ENCODE data around the gene DRC1.

Gene DRC1

GRCh38 chr2:26504002-26504401 lies 102.3 kb downstream of the DRC1 start:
- Histone ChIP-seq H3K18ac (ENCODE audit: low read length) (no peak overlapping the region), H2BK5ac (ENCODE audit: low read length) (no peak overlapping the region), H3K79me2 (ENCODE audit: control insufficient read depth, insufficient read depth, low read length) (no peaks in the 10 kb centered on the region), H3K9ac (ENCODE audit: low read length) (peak overlapping the region; percentile 53), H3K79me1 (ENCODE audit: low read length) (no peaks in the 10 kb centered on the region), H3K4me1 (ENCODE audit: control insufficient read depth, low read depth, low read length) (no peaks in the 10 kb centered on the region), H2BK120ac (ENCODE audit: low read depth, low read length) (no peak overlapping the region), H4K8ac (ENCODE audit: low read depth, low read length) (no peak overlapping the region), H4K5ac (ENCODE audit: low read length) (no peak overlapping the region), H3K27me3 (ENCODE audit: insufficient read depth, low read length, poor library complexity) (no peaks in the 10 kb centered on the region), H3K4me3 (ENCODE audit: low read length) (no peak overlapping the region), H3K4me2 (ENCODE audit: low read length) (peak overlapping the region; percentile 35), H3K4ac (ENCODE audit: low read depth, low read length) (no peak overlapping the region), H3K23ac (ENCODE audit: low read length) (no peak overlapping the region), H3K56ac (ENCODE audit: low read length) (peak overlapping the region; percentile 75), H2AK5ac (ENCODE audit: low read length) (no peak overlapping the region), H3K36me3 (ENCODE audit: control insufficient read depth, insufficient read depth, low read length) (no peaks in the 10 kb centered on the region), H2BK15ac (replicated peaks; ENCODE audit: low read depth) (no peak overlapping the region), H3K27ac (ENCODE audit: low read depth, low read length) (no peak overlapping the region)
- DNase-seq: no peak
- WGBS (ENCODE audit: extremely low coverage, insufficient coverage, low lambda C conversion rate): no CpG with 5 or more reads among the region's 13 CpGs

- Histone ChIP-seq H3K27ac (ENCODE audit: low read depth, low read length) (no peak overlapping the region), H3K9ac (ENCODE audit: low read length) (no peak overlapping the region), H3K23ac (ENCODE audit: low read length) (no peak overlapping the region), H2AK5ac (ENCODE audit: low read length) (no peak overlapping the region), H3K4ac (ENCODE audit: low read depth, low read length) (no peak overlapping the region), H3K4me2 (ENCODE audit: low read length) (no peak overlapping the region), H3K36me3 (ENCODE audit: control insufficient read depth, insufficient read depth, low read length) (no peaks in the 10 kb centered on the region), H2BK120ac (ENCODE audit: low read depth, low read length) (no peak overlapping the region), H2BK5ac (ENCODE audit: low read length) (no peak overlapping the region), H3K18ac (ENCODE audit: low read length) (no peak overlapping the region), H3K4me3 (ENCODE audit: low read length) (no peak overlapping the region), H3K79me1 (ENCODE audit: low read length) (no peaks in the 10 kb centered on the region), H3K56ac (ENCODE audit: low read length) (no peak overlapping the region), H4K5ac (ENCODE audit: low read length) (no peak overlapping the region), H4K8ac (ENCODE audit: low read depth, low read length) (no peak overlapping the region), H3K27me3 (ENCODE audit: insufficient read depth, low read length, poor library complexity) (no peaks in the 10 kb centered on the region), H3K4me1 (ENCODE audit: control insufficient read depth, low read depth, low read length) (no peaks in the 10 kb centered on the region), H2BK15ac (replicated peaks; ENCODE audit: low read depth) (no peak overlapping the region), H3K79me2 (ENCODE audit: control insufficient read depth, insufficient read depth, low read length) (no peaks in the 10 kb centered on the region)
- WGBS (ENCODE audit: extremely low coverage, insufficient coverage, low lambda C conversion rate): no CpG with 5 or more reads among the region's 4 CpGs
- no peak for DNase-seq
These were observed 104.6 kb downstream of the DRC1 start for GRCh38 chr2:26506279-26506678.

All from mesendoderm (in vitro differentiated cells).